GM19193 (cell line): ENCODE results near the gene CSRNP2.

Experiments
- POLR2A ChIP-seq: IDR thresholded peaks from 4 replicates; pipeline ENCODE4 v1.6.1; 2011; ENCODE audit not compliant: insufficient read depth, insufficient read length; ENCODE audit errors: extremely low read depth

CSRNP2 gene

DNA sequence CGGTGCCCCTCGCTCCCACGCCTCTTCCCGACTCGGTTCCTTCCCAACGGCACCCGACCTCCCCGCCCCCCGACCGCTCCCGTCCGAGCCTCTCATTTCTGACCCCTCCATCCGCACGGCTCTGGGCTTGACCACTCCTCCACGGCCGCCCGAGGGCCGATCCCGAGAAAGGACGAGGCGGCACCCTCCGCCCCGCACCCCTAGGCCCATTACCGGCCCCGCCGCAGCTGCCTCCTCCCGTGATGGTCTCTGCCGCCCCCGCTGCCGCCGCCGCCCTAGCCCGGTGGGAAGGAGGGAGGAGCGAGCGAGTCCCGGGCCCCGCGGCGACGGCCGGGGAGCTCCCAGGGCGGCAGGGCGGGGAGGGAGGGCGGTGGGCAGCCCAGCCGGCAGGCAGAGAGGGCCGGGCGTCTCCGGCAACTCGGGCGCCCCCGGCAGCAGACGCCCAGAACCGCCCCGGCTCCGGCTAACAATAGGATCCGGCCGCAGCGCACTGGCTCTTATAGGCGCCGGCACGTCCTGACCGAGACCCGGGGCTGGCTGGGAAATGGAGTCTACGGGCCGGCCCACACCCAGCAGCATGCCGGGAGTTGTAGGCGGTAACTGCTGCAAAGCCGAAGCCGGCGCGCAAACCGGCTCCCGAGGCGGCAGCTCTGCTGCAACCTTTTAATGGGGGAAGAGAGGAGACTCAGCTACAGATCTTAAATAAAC, at the start of gene CSRNP2:
TSS of gene CSRNP2 (minus strand) at position 471 of the 708 bp plus-strand sequence. CDS start 7,035 bp downstream, outside the sequence.
- TF ChIP-seq POLR2A = peak; percentile 100

GRCh38 chr12:51132693-51133092, 49.3 kb upstream of the CSRNP2 start:
- no peak for TF ChIP-seq POLR2A

GRCh38 chr12:51131745-51132521, 48.5 kb upstream of the CSRNP2 start:
- TF ChIP-seq POLR2A = no peak

GRCh38 chr12:51128919-51129318, 45.5 kb upstream of the CSRNP2 start:
- TF ChIP-seq POLR2A = no peak

DNA sequence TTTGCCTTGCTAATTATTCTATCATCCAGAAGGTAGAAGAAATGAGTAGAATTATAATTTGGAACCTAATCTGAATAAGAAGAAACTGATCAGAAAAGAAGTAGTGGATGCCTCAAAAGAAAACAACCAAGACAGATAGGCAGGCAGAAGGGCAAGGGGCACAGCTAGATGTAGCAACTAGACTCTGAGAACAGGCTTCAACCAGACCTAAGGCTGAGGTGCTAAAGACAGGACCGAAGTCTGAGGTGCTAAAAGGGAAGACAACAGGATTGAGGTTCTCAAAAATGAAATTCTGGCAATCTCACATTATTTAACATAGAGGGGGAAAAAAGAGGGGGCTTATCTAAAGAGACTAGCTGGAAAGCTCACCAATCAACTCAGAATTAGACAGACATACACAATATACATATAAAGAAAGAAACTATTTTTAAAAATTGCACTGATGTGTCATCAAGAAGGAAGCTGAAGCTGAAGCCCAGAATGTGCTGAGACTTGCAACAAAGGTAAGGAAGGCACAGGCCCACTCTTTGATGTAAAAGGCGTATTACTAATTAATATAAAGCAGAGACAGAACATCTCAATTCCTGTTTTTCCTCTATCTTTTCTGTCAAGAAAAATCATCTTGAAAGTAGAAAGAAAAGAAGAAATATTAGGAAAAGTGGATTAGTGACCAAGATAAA, 43.8 kb upstream of the CSRNP2 start:
- TF ChIP-seq POLR2A = no peak

- TF ChIP-seq POLR2A = no peak
Measured at GRCh38 chr12:51126297-51126696, 42.9 kb upstream of the CSRNP2 start.

DNA sequence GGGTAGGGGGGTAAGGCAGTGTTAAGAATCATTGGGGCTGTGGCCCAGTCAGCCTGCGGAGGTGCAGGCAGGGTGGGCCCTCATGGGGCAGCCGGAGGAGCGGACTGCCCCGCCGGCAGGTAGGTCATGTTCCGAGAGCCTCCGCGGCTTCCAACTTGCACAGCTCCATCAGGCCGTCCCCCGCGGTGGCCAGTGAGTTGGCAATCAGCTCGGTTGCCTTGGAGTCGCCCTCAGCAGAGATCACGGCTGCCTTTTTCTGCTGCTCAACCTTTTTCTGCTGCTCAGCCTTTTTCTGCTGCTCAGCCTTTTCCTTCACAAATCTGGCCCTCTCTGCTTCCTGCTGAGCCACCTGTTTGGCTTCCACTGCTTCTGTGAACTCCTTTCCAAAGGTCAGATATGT, 41.1 kb upstream of the CSRNP2 start:
- TF ChIP-seq POLR2A = no peak

DNA sequence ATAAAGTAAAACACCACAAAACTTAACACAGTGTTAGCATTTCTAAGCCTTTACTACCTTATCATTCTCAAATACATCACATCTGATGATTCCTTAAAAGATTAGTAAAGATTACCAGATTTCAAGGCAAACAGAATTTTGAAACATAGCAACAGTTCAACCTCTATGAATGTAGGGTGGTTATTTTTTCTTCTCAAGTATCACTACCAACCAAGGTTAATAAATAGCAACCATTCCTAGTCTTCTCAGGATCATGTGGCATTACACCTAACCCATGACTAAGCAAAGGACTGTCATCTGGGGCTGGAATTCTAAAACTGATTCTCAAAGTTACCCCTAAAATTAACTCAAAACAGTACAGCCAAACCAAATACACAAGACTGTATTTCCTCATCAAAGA, 39.4 kb upstream of the CSRNP2 start:
- TF ChIP-seq POLR2A = no peak

- TF ChIP-seq POLR2A = no peak
Measured at GRCh38 chr12:51118706-51119105, 35.3 kb upstream of the CSRNP2 start.

GRCh38 chr12:51115533-51115932, 32.1 kb upstream of the CSRNP2 start:
- TF ChIP-seq POLR2A = no peak

GRCh38 chr12:51108136-51108535, 24.7 kb upstream of the CSRNP2 start:
- TF ChIP-seq POLR2A = no peak

DNA sequence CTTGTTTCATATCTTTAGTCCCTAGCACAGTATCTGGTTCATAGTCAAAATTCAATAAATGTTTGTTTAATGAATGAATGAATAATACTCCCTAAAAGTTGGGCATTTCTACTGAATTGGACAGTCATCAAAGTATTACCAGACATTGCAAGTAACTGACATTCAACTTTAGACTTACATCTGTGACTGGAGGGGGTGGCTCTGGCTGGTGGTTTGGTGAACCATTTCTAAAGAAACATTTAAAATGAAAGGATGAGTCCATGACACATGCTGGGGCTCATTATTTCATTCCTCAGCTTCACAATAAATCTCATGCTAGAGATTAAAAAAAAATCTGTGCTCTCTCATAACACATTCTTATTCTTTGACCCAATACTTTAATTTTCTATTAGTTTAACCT, 20.6 kb upstream of the CSRNP2 start:
- no peak for TF ChIP-seq POLR2A

DNA sequence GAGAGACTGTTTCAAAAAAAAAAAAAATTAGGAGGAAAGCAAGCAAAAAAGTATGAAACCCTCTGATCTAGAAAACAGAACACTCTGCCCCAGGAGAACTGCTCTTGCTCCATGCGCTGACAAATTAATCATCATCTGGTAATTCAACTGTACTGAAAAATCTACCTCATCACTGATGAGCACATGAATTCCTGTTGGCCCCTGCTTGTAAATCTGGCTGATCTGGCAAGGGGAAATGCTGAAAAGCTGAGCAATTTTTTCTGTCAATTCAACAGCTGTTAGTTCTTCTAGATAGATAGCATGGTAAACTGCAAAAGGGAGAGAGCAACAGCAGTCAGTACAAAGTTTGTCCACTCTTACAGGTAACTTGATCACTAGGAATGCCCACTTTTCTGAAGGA, 15.2 kb upstream of the CSRNP2 start:
- no peak for TF ChIP-seq POLR2A

DNA sequence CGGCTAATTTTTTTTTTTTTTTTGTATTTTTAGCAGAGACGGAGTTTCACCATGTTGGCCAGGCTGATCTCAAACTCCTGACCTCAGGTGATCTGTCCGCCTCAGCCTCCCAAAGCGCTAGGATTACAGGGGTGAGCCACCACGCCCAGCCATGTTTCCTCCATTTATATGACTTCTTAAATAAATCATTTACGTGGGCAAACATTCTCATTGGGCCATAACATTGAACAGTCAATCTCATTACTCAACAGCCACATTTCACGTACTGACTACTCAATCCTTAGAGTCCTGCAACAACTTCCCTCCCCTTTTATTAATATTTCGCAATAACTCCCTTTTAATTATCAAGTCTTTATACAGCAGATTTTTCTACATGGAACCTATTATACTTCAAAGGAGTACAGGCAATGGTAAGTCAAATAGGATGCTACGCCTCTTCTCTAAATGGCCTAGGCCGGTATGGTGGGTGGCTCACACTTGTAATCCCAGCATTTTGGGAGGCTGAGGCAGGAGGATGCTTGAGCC, 7.4 kb upstream of the CSRNP2 start:
- no peak for TF ChIP-seq POLR2A

- TF ChIP-seq POLR2A = no peak
Measured at GRCh38 chr12:51087818-51088217, 4.4 kb upstream of the CSRNP2 start.
